Mammary epithelial cell (primary cell): ENCODE data around the gene HLA-DOB.

Experiments
- EZH2 ChIP-seq: IDR thresholded peaks from 2 replicates; pipeline ENCODE4 v1.6.1; 2012; ENCODE audit warnings: low read length, inconsistent platforms, borderline replicate concordance
- TF ChIP-seq, protein P1 (sequence below), 2 donors: IDR thresholded peaks in 1 of 2; conservative IDR thresholded peaks in 1 of 2; 2 replicates each; pipeline ENCODE4 v1.5.1; 2011 to 2012; ENCODE audit warnings: inconsistent platforms in 2 of 2, low read length in 2 of 2, mild to moderate bottlenecking in 2 of 2, control low read depth in 1 of 2, low read depth in 1 of 2; ENCODE audit not compliant: insufficient read depth in 1 of 2; ENCODE audit errors: extremely low read depth in 1 of 2

DNA sequence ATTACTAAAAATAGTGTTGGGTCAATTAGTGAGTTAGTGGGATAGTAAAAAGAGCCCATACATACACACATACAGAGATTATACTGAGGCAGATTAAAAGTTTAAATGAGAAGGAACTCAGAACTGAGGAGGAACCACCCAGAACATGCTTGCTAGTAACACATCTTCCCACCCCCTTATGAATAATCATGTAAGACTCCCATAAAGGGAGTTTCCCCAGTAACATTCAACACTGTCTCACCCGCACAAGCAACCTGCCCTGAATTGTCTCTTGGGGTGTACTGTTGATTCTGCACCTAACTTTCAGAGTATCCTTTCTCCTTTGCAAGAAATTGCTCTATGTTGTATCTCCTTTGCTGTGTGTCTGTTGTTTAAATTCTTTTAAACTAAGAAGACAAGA lies 42.4 kb downstream of the HLA-DOB start:
- TF ChIP-seq, protein P1, sequence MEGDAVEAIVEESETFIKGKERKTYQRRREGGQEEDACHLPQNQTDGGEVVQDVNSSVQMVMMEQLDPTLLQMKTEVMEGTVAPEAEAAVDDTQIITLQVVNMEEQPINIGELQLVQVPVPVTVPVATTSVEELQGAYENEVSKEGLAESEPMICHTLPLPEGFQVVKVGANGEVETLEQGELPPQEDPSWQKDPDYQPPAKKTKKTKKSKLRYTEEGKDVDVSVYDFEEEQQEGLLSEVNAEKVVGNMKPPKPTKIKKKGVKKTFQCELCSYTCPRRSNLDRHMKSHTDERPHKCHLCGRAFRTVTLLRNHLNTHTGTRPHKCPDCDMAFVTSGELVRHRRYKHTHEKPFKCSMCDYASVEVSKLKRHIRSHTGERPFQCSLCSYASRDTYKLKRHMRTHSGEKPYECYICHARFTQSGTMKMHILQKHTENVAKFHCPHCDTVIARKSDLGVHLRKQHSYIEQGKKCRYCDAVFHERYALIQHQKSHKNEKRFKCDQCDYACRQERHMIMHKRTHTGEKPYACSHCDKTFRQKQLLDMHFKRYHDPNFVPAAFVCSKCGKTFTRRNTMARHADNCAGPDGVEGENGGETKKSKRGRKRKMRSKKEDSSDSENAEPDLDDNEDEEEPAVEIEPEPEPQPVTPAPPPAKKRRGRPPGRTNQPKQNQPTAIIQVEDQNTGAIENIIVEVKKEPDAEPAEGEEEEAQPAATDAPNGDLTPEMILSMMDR (conservative IDR thresholded peaks at IDR 0.05 in 1 of 2, IDR thresholded peaks at IDR 0.05 in 1 of 2; ENCODE audit: extremely low read depth in 1 of 2, insufficient read depth in 1 of 2, low read depth in 1 of 2, low read length in 2 of 2) = no peak
- no peak for TF ChIP-seq EZH2
